ENCODE results near the gene FCGR2B. TPM values are rescaled to one million over a fixed set of nuclear protein-coding genes. Genes with fewer than 3 reads are reported as not detected.
"Not testable (repeated sequence)": the region's sequence is repeated elsewhere in the genome, so short reads cannot be mapped to it uniquely, and the experiment has no call there.

Gene FCGR2B
- total RNA-seq, 4 donors from 2014 or later = 4.1 to 12.0 (median 7.7) TPM

DNA sequence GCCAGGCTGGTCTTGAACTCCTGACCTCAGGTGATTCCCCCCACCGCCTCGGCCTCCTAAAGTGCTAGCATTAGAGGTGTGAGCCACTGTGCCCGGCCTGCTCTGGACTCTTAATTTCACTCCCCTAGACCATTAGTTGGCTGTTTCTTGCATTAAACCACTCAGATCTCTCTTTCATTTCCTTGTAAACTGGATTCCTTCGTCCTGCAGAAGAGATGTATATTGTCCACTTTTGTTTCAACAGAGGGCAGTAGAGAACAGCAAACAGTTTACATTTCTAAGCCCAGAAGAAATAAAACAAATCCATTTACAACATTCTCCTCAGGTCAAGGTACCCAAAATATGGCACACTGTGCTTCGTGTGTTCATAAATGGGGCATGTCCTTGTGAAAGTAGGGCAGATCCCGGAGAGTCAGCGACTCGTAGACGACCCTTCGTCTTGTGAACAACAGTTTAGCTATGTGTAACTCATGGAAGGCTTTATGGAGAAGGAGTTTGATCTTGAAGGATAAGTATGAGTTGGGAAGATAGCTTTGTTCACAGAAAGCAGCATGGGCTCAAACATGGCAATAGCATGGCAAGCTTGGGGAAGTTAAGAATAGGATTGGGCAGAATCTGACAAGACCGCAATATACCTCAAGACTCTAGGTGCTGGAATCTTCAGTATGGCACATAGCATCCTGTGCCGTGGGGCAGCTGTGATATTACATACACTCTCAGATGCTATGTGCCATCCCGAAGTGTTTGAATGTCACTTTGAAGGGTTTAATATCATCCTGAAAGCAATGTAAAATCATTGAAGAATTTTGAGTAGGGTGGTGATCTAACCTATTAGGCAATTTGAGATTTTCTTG lies 15.2 kb upstream of the FCGR2B start:
- H3K9me3 ChIP-seq; intact Hi-C loops (cut with DNase I); DNase-seq; H3K27me3 ChIP-seq; H3K36me3 ChIP-seq; H3K27ac ChIP-seq; H3K4me3 ChIP-seq (replicated peaks in 1 of 3); H3K4me1 ChIP-seq: not testable (repeated sequence)
- peak in 1 of 6 experiments; percentile 24 for TF ChIP-seq CTCF (IDR thresholded peaks at IDR 0.05)
- 53 to 63% methylated on average over 10 to 11 of the region's 13 CpGs for WGBS, 2 donors

DNA sequence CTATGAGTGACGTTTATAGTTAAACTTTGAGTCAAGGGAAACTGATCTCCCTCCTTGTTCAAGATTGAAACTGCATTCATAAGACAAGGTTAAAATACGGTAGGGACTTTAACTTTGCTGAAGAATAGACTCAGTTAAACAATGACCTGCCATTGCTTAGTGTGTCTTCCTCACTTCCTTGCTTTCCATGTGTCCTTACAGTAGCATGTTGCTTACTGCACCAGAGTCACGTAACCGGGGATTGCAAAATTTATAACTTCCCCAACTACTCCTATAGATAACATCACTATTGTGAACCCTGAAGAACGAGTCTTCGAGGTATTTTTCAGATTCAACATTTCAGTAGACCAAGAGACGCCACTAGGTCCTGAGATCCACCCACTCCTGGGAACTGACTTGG lies 9.4 kb upstream of the FCGR2B start:
- H3K9me3 ChIP-seq; intact Hi-C loops (cut with DNase I); H3K36me3 ChIP-seq; H3K27ac ChIP-seq; H3K4me3 ChIP-seq (replicated peaks in 1 of 3); H3K27me3 ChIP-seq; DNase-seq; H3K4me1 ChIP-seq: not testable (repeated sequence)
- WGBS, 2 donors = 52 to 60% methylated on average over 2 of the region's 7 CpGs

DNA sequence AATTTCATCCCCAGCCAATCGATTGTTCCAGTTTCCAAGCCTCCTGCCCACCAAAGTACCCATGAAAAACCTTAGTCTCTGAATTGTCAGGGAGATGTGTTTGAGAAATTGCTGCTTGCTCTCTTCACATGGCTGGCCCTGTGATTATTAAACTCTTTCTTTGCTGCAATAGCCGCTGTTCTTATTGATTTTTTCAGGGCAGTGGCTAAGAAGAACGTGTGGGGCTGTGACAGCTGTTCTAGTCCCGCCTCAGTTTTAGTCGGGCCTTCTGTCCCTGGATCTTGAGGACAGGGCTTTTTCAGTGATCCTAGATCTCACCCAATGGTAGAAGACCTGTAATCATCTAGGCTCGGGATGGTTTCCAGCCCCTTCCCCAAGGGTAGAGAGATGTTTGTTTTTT lies 9.0 kb upstream of the FCGR2B start:
- not testable (repeated sequence) for H3K27me3 ChIP-seq, DNase-seq

GRCh38 chr1:161658524-161658923 lies 4.4 kb upstream of the FCGR2B start:
- H3K27me3 ChIP-seq; H3K36me3 ChIP-seq; H3K4me3 ChIP-seq (replicated peaks in 1 of 3); H3K27ac ChIP-seq; intact Hi-C loops (cut with DNase I); H3K4me1 ChIP-seq; DNase-seq; H3K9me3 ChIP-seq: not testable (repeated sequence)

More for the DNA sequence above, 9.0 kb upstream of the FCGR2B start:
- H3K4me1 ChIP-seq; H3K9me3 ChIP-seq; H3K36me3 ChIP-seq; H3K27ac ChIP-seq; intact Hi-C loops (cut with DNase I); H3K4me3 ChIP-seq (replicated peaks in 1 of 3): not testable (repeated sequence)
- 50 to 71% methylated on average over 4 of the region's 6 CpGs for WGBS, 2 donors

- intact Hi-C loops (cut with DNase I) = not testable (repeated sequence)
- WGBS, 2 donors = 70% methylated on average over 2 of the region's 9 CpGs; no CpG with 5 or more reads in 1 of the 2 donors
Observed at GRCh38 chr1:161661660-161662311, 1.2 kb upstream of the FCGR2B start.

DNA sequence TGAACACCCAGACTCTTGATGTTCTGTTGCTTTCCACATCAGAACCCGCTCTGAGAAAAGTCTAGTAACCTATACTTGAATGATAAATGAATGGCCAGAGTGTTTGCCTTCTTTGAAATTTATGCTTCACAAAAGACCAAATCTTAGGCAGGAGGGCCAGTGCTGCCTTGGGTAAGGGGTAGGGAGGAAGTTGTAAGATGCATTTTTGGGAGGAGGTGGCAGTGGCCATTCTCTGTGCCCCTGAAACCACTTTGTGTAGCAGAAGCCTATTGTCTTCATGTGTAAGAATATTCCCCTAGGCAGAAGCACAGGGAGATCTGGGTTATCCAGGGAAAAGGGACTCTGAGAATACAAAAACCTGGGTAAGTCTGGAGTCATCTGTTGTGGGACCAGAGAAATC lies 626 bp downstream of the FCGR2B start:
- H3K36me3 ChIP-seq; H3K27ac ChIP-seq; DNase-seq; intact Hi-C loops (cut with DNase I); H3K4me1 ChIP-seq; H3K4me3 ChIP-seq (replicated peaks in 1 of 3); H3K9me3 ChIP-seq; H3K27me3 ChIP-seq: not testable (repeated sequence)
- no CpG with 5 or more reads among the region's 1 CpG for WGBS, 2 donors

More at GRCh38 chr1:161661660-161662311, 1.2 kb upstream of the FCGR2B start:
- not testable (repeated sequence) for H3K36me3 ChIP-seq; DNase-seq; H3K27me3 ChIP-seq; H3K9me3 ChIP-seq; H3K4me1 ChIP-seq; H3K27ac ChIP-seq; H3K4me3 ChIP-seq (replicated peaks in 1 of 3)

DNA sequence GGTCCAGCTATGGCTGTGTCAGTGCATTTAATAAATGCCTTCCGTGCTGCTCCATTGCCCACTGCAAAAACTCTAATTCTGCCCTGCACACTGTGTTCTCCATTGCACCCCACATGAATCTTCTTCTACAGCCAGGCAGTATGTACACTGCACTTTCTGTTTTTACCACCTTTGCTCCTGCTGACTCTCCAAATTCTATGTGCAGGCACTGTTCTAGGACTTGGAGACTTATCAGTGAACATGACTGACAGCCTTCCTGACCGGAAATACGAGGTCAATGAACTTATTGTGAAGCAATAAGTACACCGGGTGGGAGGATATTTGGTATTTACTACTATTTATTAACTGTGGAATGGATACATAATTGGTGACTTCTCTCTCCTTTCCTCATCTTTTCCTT lies 1.7 kb downstream of the FCGR2B start:
- H3K4me3 ChIP-seq (replicated peaks in 1 of 3); H3K27ac ChIP-seq; H3K9me3 ChIP-seq; DNase-seq; H3K36me3 ChIP-seq; H3K27me3 ChIP-seq; intact Hi-C loops (cut with DNase I); H3K4me1 ChIP-seq: not testable (repeated sequence)
- WGBS, 2 donors = no CpG with 5 or more reads among the region's 4 CpGs

DNA sequence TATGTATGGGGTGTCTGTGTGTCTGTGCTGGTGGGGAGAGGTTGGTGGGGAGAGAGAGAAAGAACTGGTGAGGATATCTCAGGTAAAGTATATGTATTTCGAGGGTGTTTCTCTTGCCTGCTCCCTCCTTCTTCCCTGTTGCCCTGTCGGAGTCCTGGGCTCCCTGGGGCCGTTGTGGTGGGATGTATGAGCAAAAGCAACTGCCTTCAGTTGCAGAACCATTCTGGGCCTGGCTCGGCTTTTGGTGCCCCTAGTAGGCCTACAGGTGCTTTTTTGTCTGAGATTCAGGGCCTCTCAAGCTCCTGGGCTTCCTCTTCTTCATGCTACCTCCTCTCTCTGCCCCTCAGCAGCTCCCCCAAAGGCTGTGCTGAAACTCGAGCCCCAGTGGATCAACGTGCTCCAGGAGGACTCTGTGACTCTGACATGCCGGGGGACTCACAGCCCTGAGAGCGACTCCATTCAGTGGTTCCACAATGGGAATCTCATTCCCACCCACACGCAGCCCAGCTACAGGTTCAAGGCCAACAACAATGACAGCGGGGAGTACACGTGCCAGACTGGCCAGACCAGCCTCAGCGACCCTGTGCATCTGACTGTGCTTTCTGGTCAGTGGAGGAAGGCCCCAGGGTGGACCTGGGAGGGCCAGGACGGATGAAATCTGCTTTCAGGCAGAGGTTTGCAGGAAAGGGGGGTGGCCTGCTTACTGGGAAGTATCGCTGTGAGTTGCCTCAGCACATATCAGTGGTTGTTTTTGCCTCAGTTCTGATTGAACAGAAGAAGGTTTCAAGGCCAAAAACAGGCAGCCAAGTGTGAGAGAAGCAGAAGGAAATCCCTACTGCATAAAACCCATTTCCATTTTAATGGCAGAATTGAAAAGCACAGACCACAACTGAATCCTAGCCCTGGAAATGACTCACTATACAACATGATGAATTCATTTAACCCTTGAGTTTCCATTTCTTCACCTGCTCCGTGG lies 8.4 kb downstream of the FCGR2B start:
- H3K9me3 ChIP-seq; H3K4me1 ChIP-seq; H3K27ac ChIP-seq; H3K36me3 ChIP-seq; H3K4me3 ChIP-seq (replicated peaks in 1 of 3); DNase-seq; H3K27me3 ChIP-seq; intact Hi-C loops (cut with DNase I): not testable (repeated sequence)
- WGBS, 2 donors = 75 to 77% methylated on average over 6 to 7 of the region's 15 CpGs

GRCh38 chr1:161673437-161673836 lies 10.5 kb downstream of the FCGR2B start:
- 84 to 95% methylated on average over 4 to 5 of the region's 7 CpGs for WGBS, 2 donors
- DNase-seq; H3K27ac ChIP-seq; H3K9me3 ChIP-seq; H3K36me3 ChIP-seq; H3K4me3 ChIP-seq (replicated peaks in 1 of 3); H3K4me1 ChIP-seq; H3K27me3 ChIP-seq; intact Hi-C loops (cut with DNase I): not testable (repeated sequence)

- intact Hi-C loops (cut with DNase I); H3K9me3 ChIP-seq; H3K27ac ChIP-seq; DNase-seq; H3K36me3 ChIP-seq; H3K4me3 ChIP-seq (replicated peaks in 1 of 3); H3K4me1 ChIP-seq; H3K27me3 ChIP-seq: not testable (repeated sequence)
- 70 to 76% methylated on average over 2 to 3 of the region's 3 CpGs for WGBS, 2 donors
Observed at GRCh38 chr1:161674447-161674846, 11.5 kb downstream of the FCGR2B start.

DNA sequence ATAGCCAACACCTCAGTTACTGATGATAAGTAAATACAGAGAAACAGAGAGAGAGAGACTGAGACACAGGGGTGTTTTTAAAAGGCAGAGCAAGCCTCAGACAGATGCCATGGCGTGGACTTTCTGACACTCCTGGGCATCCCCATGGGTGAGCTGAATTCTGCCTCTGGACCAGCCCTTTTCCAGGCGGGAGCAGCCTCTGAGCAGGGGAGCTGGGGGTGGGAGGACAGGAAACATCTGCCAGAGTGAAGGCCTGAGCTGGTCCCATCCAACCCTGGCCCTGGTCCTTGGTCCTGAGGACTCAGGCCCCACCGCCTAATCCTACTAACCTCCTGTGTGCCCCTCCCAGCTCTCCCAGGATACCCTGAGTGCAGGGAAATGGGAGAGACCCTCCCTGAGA lies 12.0 kb downstream of the FCGR2B start:
- intact Hi-C loops (cut with DNase I); H3K9me3 ChIP-seq; H3K36me3 ChIP-seq; H3K4me1 ChIP-seq; H3K27me3 ChIP-seq; H3K4me3 ChIP-seq (replicated peaks in 1 of 3); DNase-seq; H3K27ac ChIP-seq: not testable (repeated sequence)
- 61 to 100% methylated on average over 2 of the region's 3 CpGs for WGBS, 2 donors

Data from thyroid gland (tissue), 4 donors.